Measurements from ENCODE around the gene FAM131C.
"Not testable (repeated sequence)": the region's sequence is repeated elsewhere in the genome, so short reads cannot be mapped to it uniquely, and the experiment has no call there.

The FAM131C gene

GRCh38 chr1:16110884-16111283 is 37.4 kb upstream of the FAM131C start:
- Histone ChIP-seq H3K27ac (replicated peaks) (no peak overlapping the region), H3K4me3 (replicated peaks; ENCODE audit: insufficient read depth, low read length) (no peak overlapping the region), H3K27me3 (ENCODE audit: insufficient read depth, poor library complexity, severe bottlenecking) (peaks cover 4% of the 10 kb centered on the region)
- DNase-seq (ENCODE audit: low read depth in 1 of 2, low spot score in 1 of 2): no peak
- TF ChIP-seq GABPA (IDR thresholded peaks at IDR 0.05; ENCODE audit: low read depth) (no peak), SPI1 (IDR thresholded peaks at IDR 0.05; ENCODE audit: borderline replicate concordance, low read depth) (no peak), POLR2AphosphoS5 (IDR thresholded peaks at IDR 0.05; ENCODE audit: low read depth) (no peak)
- TF ChIP-seq, protein P1, sequence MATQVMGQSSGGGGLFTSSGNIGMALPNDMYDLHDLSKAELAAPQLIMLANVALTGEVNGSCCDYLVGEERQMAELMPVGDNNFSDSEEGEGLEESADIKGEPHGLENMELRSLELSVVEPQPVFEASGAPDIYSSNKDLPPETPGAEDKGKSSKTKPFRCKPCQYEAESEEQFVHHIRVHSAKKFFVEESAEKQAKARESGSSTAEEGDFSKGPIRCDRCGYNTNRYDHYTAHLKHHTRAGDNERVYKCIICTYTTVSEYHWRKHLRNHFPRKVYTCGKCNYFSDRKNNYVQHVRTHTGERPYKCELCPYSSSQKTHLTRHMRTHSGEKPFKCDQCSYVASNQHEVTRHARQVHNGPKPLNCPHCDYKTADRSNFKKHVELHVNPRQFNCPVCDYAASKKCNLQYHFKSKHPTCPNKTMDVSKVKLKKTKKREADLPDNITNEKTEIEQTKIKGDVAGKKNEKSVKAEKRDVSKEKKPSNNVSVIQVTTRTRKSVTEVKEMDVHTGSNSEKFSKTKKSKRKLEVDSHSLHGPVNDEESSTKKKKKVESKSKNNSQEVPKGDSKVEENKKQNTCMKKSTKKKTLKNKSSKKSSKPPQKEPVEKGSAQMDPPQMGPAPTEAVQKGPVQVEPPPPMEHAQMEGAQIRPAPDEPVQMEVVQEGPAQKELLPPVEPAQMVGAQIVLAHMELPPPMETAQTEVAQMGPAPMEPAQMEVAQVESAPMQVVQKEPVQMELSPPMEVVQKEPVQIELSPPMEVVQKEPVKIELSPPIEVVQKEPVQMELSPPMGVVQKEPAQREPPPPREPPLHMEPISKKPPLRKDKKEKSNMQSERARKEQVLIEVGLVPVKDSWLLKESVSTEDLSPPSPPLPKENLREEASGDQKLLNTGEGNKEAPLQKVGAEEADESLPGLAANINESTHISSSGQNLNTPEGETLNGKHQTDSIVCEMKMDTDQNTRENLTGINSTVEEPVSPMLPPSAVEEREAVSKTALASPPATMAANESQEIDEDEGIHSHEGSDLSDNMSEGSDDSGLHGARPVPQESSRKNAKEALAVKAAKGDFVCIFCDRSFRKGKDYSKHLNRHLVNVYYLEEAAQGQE (IDR thresholded peaks at IDR 0.05; ENCODE audit: insufficient replicate concordance, low read depth): no peak
- TF ChIP-seq, protein P2, sequence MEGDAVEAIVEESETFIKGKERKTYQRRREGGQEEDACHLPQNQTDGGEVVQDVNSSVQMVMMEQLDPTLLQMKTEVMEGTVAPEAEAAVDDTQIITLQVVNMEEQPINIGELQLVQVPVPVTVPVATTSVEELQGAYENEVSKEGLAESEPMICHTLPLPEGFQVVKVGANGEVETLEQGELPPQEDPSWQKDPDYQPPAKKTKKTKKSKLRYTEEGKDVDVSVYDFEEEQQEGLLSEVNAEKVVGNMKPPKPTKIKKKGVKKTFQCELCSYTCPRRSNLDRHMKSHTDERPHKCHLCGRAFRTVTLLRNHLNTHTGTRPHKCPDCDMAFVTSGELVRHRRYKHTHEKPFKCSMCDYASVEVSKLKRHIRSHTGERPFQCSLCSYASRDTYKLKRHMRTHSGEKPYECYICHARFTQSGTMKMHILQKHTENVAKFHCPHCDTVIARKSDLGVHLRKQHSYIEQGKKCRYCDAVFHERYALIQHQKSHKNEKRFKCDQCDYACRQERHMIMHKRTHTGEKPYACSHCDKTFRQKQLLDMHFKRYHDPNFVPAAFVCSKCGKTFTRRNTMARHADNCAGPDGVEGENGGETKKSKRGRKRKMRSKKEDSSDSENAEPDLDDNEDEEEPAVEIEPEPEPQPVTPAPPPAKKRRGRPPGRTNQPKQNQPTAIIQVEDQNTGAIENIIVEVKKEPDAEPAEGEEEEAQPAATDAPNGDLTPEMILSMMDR (IDR thresholded peaks at IDR 0.05; ENCODE audit: insufficient read depth, low read length): no peak

DNA sequence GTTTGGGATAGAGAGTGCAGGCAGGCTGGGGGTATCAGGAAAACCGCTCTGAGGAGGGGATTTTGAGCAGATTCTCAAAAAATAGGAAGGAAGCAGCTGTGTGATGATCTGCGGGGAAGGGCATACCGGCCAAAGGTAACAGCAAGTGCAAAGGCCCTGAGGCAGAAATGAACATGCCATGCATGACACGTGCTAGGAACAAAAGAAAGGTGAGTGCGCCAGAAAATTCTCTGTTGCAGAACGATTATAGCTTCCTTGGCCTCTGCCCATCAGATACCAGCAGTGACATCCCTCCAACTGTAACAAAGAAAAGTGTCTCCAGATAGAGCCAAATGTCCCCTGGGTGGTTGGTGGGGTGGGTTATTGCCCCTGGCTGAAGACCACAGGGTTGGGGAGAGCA is 37.0 kb upstream of the FAM131C start:
- TF ChIP-seq, protein P2 (IDR thresholded peaks at IDR 0.05; ENCODE audit: insufficient read depth, low read length): no peak
- TF ChIP-seq, protein P1 (IDR thresholded peaks at IDR 0.05; ENCODE audit: insufficient replicate concordance, low read depth): no peak
- no peak for TF ChIP-seq SPI1 (IDR thresholded peaks at IDR 0.05; ENCODE audit: borderline replicate concordance, low read depth)
- no peak for TF ChIP-seq GABPA (IDR thresholded peaks at IDR 0.05; ENCODE audit: low read depth)
- TF ChIP-seq POLR2AphosphoS5 (IDR thresholded peaks at IDR 0.05; ENCODE audit: low read depth): no peak
- Histone ChIP-seq H3K4me3 (replicated peaks; ENCODE audit: insufficient read depth, low read length) (no peak overlapping the region), H3K27ac (replicated peaks) (no peak overlapping the region), H3K27me3 (ENCODE audit: insufficient read depth, poor library complexity, severe bottlenecking) (peaks cover 4% of the 10 kb centered on the region)
- DNase-seq (ENCODE audit: low read depth in 1 of 2, low spot score in 1 of 2): no peak

- TF ChIP-seq, protein P2 (IDR thresholded peaks at IDR 0.05; ENCODE audit: insufficient read depth, low read length): no peak
- no peak for TF ChIP-seq GABPA (IDR thresholded peaks at IDR 0.05; ENCODE audit: low read depth)
- TF ChIP-seq SPI1 (IDR thresholded peaks at IDR 0.05; ENCODE audit: borderline replicate concordance, low read depth): no peak
- no peak for TF ChIP-seq POLR2AphosphoS5 (IDR thresholded peaks at IDR 0.05; ENCODE audit: low read depth)
- Histone ChIP-seq H3K27ac (replicated peaks) (no peak overlapping the region), H3K4me3 (replicated peaks; ENCODE audit: insufficient read depth, low read length) (no peak overlapping the region), H3K27me3 (ENCODE audit: insufficient read depth, poor library complexity, severe bottlenecking) (peaks cover 4% of the 10 kb centered on the region)
- no peak for DNase-seq (ENCODE audit: low read depth in 1 of 2, low spot score in 1 of 2)
Observed at GRCh38 chr1:16109571-16109970, 36.1 kb upstream of the FAM131C start.

- H3K27ac ChIP-seq (replicated peaks); DNase-seq (ENCODE audit: low read depth in 1 of 2, low spot score in 1 of 2); H3K27me3 ChIP-seq (ENCODE audit: insufficient read depth, poor library complexity, severe bottlenecking); H3K4me3 ChIP-seq (replicated peaks; ENCODE audit: insufficient read depth, low read length): not testable (repeated sequence)
Observed at GRCh38 chr1:16107039-16107438, 33.6 kb upstream of the FAM131C start.
